Measurements from ENCODE around the gene RGS3. TPM values are rescaled to one million over a fixed set of nuclear protein-coding genes. Genes with fewer than 3 reads are reported as not detected.

RGS3 gene
- total RNA-seq, 4 donors from 2014 or later, result 43.9 to 122 (median 72.7) TPM

DNA sequence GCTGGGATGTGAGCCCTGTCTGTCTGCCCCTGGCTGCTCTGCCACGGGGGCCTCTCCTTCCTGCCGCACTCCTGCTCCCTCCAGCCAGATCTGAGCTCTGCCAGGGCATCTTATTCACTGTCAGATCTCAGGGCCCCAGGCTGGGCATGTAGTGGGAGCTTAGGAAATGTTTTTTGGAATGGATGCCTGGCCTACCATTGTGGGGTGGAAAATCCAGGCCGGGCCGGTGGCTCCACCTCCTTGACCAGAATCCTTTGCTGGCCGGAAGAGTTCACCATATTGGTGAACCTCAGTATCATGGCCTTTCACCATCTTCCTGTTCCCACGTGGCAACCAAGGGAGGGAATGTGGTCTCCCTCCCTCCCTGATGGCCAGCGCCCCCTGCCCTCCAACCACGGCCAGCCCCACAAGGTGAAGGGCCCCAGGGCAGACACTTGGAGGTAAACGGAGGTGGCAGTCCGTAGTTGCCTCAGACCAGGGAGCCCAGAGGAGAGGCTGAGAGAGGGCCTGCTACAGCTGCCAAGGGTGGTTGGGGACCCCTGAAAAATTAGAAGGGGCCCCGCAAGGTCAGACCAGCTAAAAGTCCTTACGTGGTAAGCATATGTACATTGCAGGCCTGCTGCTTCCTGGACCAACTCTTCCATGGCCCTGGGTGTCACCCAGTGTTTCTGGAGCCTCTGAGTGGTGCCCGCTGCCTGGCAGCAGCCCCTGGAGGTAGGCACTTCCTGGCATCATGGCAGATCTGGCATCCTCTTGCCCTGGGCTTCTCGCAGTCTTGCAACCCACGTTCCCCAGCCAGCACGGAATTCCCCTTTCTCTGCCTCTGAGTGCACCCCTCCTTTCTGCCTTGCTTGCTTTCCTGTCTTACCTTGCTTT is 153.3 kb downstream of the RGS3 start:
- WGBS, 2 donors (ENCODE audit: low coverage in 1 of 2), result 71 to 75% methylated on average over 6 of the region's 16 CpGs
- no peak for TF ChIP-seq EP300 (IDR thresholded peaks at IDR 0.05)
- no peak for TF ChIP-seq POLR2AphosphoS5 (IDR thresholded peaks at IDR 0.05)
- TF ChIP-seq, protein P1, sequence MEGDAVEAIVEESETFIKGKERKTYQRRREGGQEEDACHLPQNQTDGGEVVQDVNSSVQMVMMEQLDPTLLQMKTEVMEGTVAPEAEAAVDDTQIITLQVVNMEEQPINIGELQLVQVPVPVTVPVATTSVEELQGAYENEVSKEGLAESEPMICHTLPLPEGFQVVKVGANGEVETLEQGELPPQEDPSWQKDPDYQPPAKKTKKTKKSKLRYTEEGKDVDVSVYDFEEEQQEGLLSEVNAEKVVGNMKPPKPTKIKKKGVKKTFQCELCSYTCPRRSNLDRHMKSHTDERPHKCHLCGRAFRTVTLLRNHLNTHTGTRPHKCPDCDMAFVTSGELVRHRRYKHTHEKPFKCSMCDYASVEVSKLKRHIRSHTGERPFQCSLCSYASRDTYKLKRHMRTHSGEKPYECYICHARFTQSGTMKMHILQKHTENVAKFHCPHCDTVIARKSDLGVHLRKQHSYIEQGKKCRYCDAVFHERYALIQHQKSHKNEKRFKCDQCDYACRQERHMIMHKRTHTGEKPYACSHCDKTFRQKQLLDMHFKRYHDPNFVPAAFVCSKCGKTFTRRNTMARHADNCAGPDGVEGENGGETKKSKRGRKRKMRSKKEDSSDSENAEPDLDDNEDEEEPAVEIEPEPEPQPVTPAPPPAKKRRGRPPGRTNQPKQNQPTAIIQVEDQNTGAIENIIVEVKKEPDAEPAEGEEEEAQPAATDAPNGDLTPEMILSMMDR (IDR thresholded peaks at IDR 0.05), result no peak
- TF ChIP-seq POLR2A (IDR thresholded peaks at IDR 0.05), result no peak
- no peak overlapping the region for H3K4me3 ChIP-seq
- no peaks in the 10 kb centered on the region for H3K9me3 ChIP-seq
- no peak for ATAC-seq
- no peaks in the 10 kb centered on the region for H3K36me3 ChIP-seq
- H3K4me1 ChIP-seq, result peaks cover 4 to 61% (median 31%) of the 10 kb centered on the region in 3 donors
- H3K27ac ChIP-seq, result peak overlapping the region in 3 of 4 donors; percentile 70 to 72 (median 70)
- no peaks in the 10 kb centered on the region for H3K27me3 ChIP-seq

DNA sequence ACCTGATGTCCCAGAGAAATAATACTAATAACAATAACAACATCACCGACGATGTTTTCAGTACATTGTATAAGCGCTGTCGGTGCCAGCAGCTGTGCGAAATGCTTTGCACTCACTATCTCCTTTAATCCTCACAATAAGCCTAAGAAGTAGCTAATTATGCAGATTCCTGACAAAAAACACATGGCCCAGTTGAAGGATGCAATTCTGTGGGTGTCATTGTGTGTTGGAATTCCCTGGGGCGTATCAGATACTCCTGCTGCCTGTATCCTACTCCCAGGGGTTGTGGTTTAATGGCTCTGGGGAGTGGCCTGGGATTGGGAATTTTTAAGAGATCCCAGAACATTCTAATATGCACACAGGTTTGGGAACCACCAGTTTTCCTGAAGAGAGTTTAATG is 154.0 kb downstream of the RGS3 start:
- H3K4me1 ChIP-seq, result peaks cover 4 to 63% (median 31%) of the 10 kb centered on the region in 3 donors
- no peak for ATAC-seq
- 37 to 71% methylated on average over 5 to 6 of the region's 6 CpGs for WGBS, 2 donors (ENCODE audit: low coverage in 1 of 2)
- no peaks in the 10 kb centered on the region for H3K27me3 ChIP-seq
- peak overlapping the region in 2 of 4 donors; percentile 70 to 72 for H3K27ac ChIP-seq
- no peaks in the 10 kb centered on the region for H3K36me3 ChIP-seq
- H3K4me3 ChIP-seq, result no peak overlapping the region
- no peaks in the 10 kb centered on the region for H3K9me3 ChIP-seq
- TF ChIP-seq, protein P1 (IDR thresholded peaks at IDR 0.05), result no peak
- TF ChIP-seq POLR2A (IDR thresholded peaks at IDR 0.05) (no peak), EP300 (IDR thresholded peaks at IDR 0.05) (no peak)

DNA sequence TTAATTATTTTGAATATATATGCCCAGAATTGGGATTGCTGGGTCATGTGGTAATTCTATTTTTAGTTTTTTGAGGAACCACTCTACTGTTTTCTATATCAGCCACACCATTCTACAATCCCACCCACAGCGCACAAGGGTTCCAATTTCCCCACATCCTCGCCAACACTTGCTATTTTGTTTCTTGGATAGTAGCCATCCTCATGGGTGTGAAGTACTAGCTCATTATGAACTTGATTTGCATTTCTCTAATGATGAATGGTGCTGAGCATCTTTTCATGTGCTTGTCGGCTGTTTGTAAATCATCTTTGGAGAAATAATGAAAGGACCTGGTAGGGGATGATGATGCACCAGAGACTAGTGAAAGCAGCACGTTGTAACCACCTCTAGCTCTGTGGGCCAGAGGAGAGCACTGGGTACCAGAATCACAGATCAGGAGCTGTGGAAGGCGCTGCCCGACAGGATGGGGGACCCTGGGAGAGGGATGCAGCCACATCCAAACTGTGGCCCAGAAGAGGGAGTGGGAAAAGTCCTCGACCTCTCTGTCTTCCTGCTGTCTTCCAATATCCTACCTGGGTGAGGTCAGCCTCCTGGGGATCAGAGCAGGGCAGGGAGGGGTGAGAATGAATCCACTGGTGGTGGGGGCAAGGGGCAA is 155.4 kb downstream of the RGS3 start:
- Histone ChIP-seq H3K9me3 (no peaks in the 10 kb centered on the region), H3K27me3 (no peaks in the 10 kb centered on the region), H3K4me3 (no peak overlapping the region), H3K27ac (peak overlapping the region in 3 of 4 donors; percentile 45 to 84 (median 79)), H3K36me3 (no peaks in the 10 kb centered on the region), H3K4me1 (peaks cover 4 to 66% (median 31%) of the 10 kb centered on the region in 3 donors)
- no peak for TF ChIP-seq EP300 (IDR thresholded peaks at IDR 0.05)
- TF ChIP-seq, protein P1 (IDR thresholded peaks at IDR 0.05), result no peak
- no peak for TF ChIP-seq POLR2A (IDR thresholded peaks at IDR 0.05)
- TF ChIP-seq POLR2AphosphoS5 (IDR thresholded peaks at IDR 0.05), result no peak
- WGBS, 2 donors (ENCODE audit: low coverage in 1 of 2), result 67 to 81% methylated on average over 2 to 7 of the region's 7 CpGs
- ATAC-seq, result no peak

DNA sequence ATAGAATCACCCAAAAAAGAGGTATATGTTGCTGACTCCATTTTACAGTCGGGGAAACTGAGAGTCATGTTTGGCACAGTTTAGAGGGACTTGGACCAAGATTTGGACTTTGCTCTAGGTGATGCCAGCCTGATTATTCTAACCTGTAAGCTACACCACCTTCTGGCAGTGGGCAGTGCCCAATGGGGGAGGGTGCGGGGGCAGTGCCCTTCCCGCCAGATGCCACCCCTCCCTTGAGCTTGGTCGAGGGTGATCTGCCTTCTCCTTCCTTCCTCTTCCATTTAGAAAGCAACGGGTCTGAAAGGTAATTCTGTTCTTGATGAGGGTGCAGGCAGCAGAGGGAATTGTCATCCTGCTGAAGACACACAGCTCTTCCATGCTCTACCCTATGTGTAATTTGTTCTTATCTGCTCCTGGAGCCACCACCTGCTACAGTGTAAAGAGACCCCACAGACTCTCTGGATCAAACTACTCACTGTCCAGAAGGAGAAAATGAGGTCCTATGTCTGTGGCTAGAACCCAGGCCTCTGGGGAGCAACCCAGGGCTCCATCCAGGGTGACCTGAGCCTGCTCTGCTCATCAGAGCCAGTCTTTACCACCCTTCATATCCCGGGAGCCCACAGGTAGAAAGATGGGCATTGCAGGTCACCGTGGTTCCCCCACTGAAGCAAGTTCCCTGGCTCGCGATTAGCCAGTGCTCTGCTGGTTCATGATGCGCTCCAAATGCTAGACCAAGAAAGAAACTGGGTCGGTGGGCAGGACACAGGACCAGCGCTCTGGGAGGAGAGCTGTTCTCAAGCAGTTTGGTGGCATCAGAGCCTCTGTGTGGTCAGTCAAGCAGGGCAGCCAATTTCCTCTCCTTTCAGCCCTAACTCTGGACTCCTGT is 156.2 kb downstream of the RGS3 start:
- Histone ChIP-seq H3K27me3 (no peaks in the 10 kb centered on the region), H3K27ac (peak overlapping the region in 3 of 4 donors; percentile 79 to 84 (median 83)), H3K36me3 (no peaks in the 10 kb centered on the region), H3K4me3 (no peak overlapping the region), H3K4me1 (peaks cover 4 to 58% (median 31%) of the 10 kb centered on the region in 3 donors), H3K9me3 (no peaks in the 10 kb centered on the region)
- TF ChIP-seq POLR2AphosphoS5 (IDR thresholded peaks at IDR 0.05), result no peak
- no peak for TF ChIP-seq POLR2A (IDR thresholded peaks at IDR 0.05)
- TF ChIP-seq EP300 (IDR thresholded peaks at IDR 0.05), result no peak
- TF ChIP-seq, protein P1 (IDR thresholded peaks at IDR 0.05), result no peak
- ATAC-seq, result no peak
- WGBS, 2 donors (ENCODE audit: low coverage in 1 of 2), result 26 to 100% methylated on average over 2 to 4 of the region's 12 CpGs

Data from gastroesophageal sphincter (tissue), 4 donors.